ENCODE data around the gene ARHGAP24.
"Not testable (repeated sequence)": the region's sequence is repeated elsewhere in the genome, so short reads cannot be mapped to it uniquely, and the experiment has no call there.

The ARHGAP24 gene

GRCh38 chr4:85482010-85482738, 7.2 kb downstream of the ARHGAP24 start:
- DNase-seq (ENCODE audit: low read depth in 2 of 2), result no peak

- no peak for DNase-seq (ENCODE audit: low read depth in 2 of 2)
Measured at GRCh38 chr4:85486425-85487086, 11.6 kb downstream of the ARHGAP24 start.

- DNase-seq (ENCODE audit: low read depth in 2 of 2), result no peak
Measured at GRCh38 chr4:85488416-85488815, 13.5 kb downstream of the ARHGAP24 start.

GRCh38 chr4:85489273-85489981, 14.5 kb downstream of the ARHGAP24 start:
- no peak for DNase-seq (ENCODE audit: low read depth in 2 of 2)

- DNase-seq (ENCODE audit: low read depth in 2 of 2), result no peak
Measured at GRCh38 chr4:85491527-85491926, 16.6 kb downstream of the ARHGAP24 start.

- no peak for DNase-seq (ENCODE audit: low read depth in 2 of 2)
Measured at GRCh38 chr4:85492336-85492735, 17.4 kb downstream of the ARHGAP24 start.

- no peak for DNase-seq (ENCODE audit: low read depth in 2 of 2)
Measured at GRCh38 chr4:85495621-85496020, 20.7 kb downstream of the ARHGAP24 start.

- DNase-seq (ENCODE audit: low read depth in 2 of 2), result no peak
Measured at GRCh38 chr4:85496126-85496849, 21.3 kb downstream of the ARHGAP24 start.

GRCh38 chr4:85496933-85497332, 22.0 kb downstream of the ARHGAP24 start:
- DNase-seq (ENCODE audit: low read depth in 2 of 2), result no peak

GRCh38 chr4:85498068-85498733, 23.3 kb downstream of the ARHGAP24 start:
- no peak for DNase-seq (ENCODE audit: low read depth in 2 of 2)

- no peak for DNase-seq (ENCODE audit: low read depth in 2 of 2)
Measured at GRCh38 chr4:85499573-85499972, 24.6 kb downstream of the ARHGAP24 start.

GRCh38 chr4:85500110-85500867, 25.3 kb downstream of the ARHGAP24 start:
- no peak for DNase-seq (ENCODE audit: low read depth in 2 of 2)

GRCh38 chr4:85501145-85501544, 26.2 kb downstream of the ARHGAP24 start:
- DNase-seq (ENCODE audit: low read depth in 2 of 2), result not testable (repeated sequence)

GRCh38 chr4:85508654-85509053, 33.7 kb downstream of the ARHGAP24 start:
- DNase-seq (ENCODE audit: low read depth in 2 of 2), result no peak

- DNase-seq (ENCODE audit: low read depth in 2 of 2), result no peak
Measured at GRCh38 chr4:85509882-85510631, 35.1 kb downstream of the ARHGAP24 start.

- DNase-seq (ENCODE audit: low read depth in 2 of 2), result no peak
Measured at GRCh38 chr4:85510632-85510984, 35.7 kb downstream of the ARHGAP24 start.

- DNase-seq (ENCODE audit: low read depth in 2 of 2), result no peak
Measured at GRCh38 chr4:85512446-85513205, 37.7 kb downstream of the ARHGAP24 start.

- no peak for DNase-seq (ENCODE audit: low read depth in 2 of 2)
Measured at GRCh38 chr4:85514117-85514516, 39.2 kb downstream of the ARHGAP24 start.

GRCh38 chr4:85514783-85515182, 39.8 kb downstream of the ARHGAP24 start:
- DNase-seq (ENCODE audit: low read depth in 2 of 2), result no peak
